HCT116 (cell line): ENCODE measurements around the gene RFX3. TPM values are rescaled to one million over a fixed set of nuclear protein-coding genes. Genes with fewer than 3 reads are reported as not detected.

Experiments used
- ATAC-seq: fragments of 200-7000 bp; cut with Tn5 transposase; 2 replicates; pipeline ENCODE4 v1.9.1; 2020; ENCODE audit warnings: mild to moderate bottlenecking, moderate library complexity
- BruUV-seq: library from RNA; stranded (reverse); fragments of 400-500 nt; replicated peaks from 2 replicates; lab custom pipeline; 2021; lab: Mats Ljungman, UMichigan
- CTCF ChIA-PET: fragments of 300-600 bp; sonication (Branson Sonifier 250); formaldehyde crosslinking; loops from one replicate; lab custom pipeline; 2021; ENCODE audit warnings: antibody characterized with exemption; lab: Charles Lee
- POLR2A ChIA-PET: fragments of 300-600, 350-600 bp; sonication (Branson Sonifier 250); formaldehyde crosslinking; loops from one replicate; lab custom pipeline; 2021; ENCODE audit warnings: antibody characterized with exemption; lab: Charles Lee
- RAD21 ChIA-PET, 2 experiments: fragments of 300-600 bp; sonication (Branson Sonifier 250); formaldehyde crosslinking; loops; one replicate each; lab custom pipeline; 2023; ENCODE audit warnings: low total read pairs in 2 of 2; ENCODE audit not compliant: uncharacterized antibody in 2 of 2, unreplicated experiment in 2 of 2, low non-redundant PET in 1 of 2; lab: Charles Lee
- DNase-seq: peaks from one replicate; pipeline ENCODE4 v3.0.0-alpha.2; 2010; ENCODE audit warnings: low read depth, low spot score
- H2AFZ ChIP-seq: fragments of 200-600 bp; shearing (Covaris generic), sonication (generic); 2 replicates; pipeline ENCODE4 v1.6.1; 2017; ENCODE audit warnings: low read depth, mixed run types, mixed read lengths, antibody characterized with exemption, low read length; ENCODE audit not compliant: poor library complexity, severe bottlenecking
- H3K27ac ChIP-seq: 2 replicates; pipeline ENCODE4 v1.5.1; 2012; ENCODE audit warnings: low read depth, low read length
- H3K27me3 ChIP-seq: fragments of 200-600 bp; sonication (generic); 2 replicates; pipeline ENCODE4 v1.6.1; 2016; ENCODE audit warnings: mixed run types, low read length, mixed read lengths; ENCODE audit not compliant: insufficient read depth
- H3K36me3 ChIP-seq, 2 experiments: fragments of 200-500 bp in 1 of 2; fragments of 200-600 bp in 1 of 2; sonication (Bioruptor generic) in 1 of 2; sonication (generic) in 1 of 2; 2 replicates each; pipeline versions ENCODE4 v1.5.1 to v1.6.1; 2014 to 2016; ENCODE audit warnings: low read length in 2 of 2, inconsistent platforms in 1 of 2, mixed read lengths in 1 of 2, mixed run types in 1 of 2; ENCODE audit not compliant: insufficient read depth in 2 of 2, control insufficient read depth in 1 of 2
- H3K4me1 ChIP-seq, 2 experiments: fragments of 200-600 bp in 1 of 2; sonication (generic) in 1 of 2; 2 replicates each; pipeline versions ENCODE4 v1.5.1 to v1.6.1; 2012 to 2017; ENCODE audit warnings: low read length in 2 of 2, inconsistent platforms in 1 of 2, mild to moderate bottlenecking in 1 of 2, mixed read lengths in 1 of 2, mixed run types in 1 of 2, moderate library complexity in 1 of 2; ENCODE audit not compliant: insufficient read depth in 2 of 2, control insufficient read depth in 1 of 2
- H3K4me2 ChIP-seq: fragments of 200-600 bp; sonication (generic); 2 replicates; pipeline ENCODE4 v1.6.1; 2017; ENCODE audit warnings: mixed run types, low read length, mixed read lengths
- H3K4me3 ChIP-seq, 2 experiments: fragments of 200-600 bp in 1 of 2; sonication (generic) in 1 of 2; replicated peaks in 1 of 2; 2 replicates each; pipeline ENCODE4 v1.5.1; 2011 to 2016; ENCODE audit warnings: low read length in 2 of 2, control low read depth in 1 of 2, low read depth in 1 of 2, mild to moderate bottlenecking in 1 of 2, mixed read lengths in 1 of 2, mixed run types in 1 of 2
- H3K79me2 ChIP-seq: fragments of 200-600 bp; sonication (generic); 2 replicates; pipeline ENCODE4 v1.6.1; 2017; ENCODE audit warnings: mild to moderate bottlenecking, mixed run types, low read length, moderate library complexity, mixed read lengths; ENCODE audit not compliant: insufficient read depth
- H3K9ac ChIP-seq: fragments of 200-600 bp; sonication (generic); 2 replicates; pipeline ENCODE4 v1.6.1; 2016; ENCODE audit warnings: low read length, mixed read lengths
- H3K9me2 ChIP-seq: fragments of 200-600 bp; sonication (generic), shearing (Covaris generic); 2 replicates; pipeline ENCODE4 v1.6.1; 2017; ENCODE audit warnings: mixed run types, mild to moderate bottlenecking, moderate library complexity; ENCODE audit not compliant: insufficient read depth
- H3K9me3 ChIP-seq, 2 experiments: fragments of 200-500 bp in 1 of 2; fragments of 200-600 bp in 1 of 2; sonication (Bioruptor generic) in 1 of 2; sonication (generic) in 1 of 2; 2 replicates each; pipeline ENCODE4 v1.6.1; 2014 to 2017; ENCODE audit warnings: low read length in 2 of 2, mixed read lengths in 2 of 2, inconsistent platforms in 1 of 2, low read depth in 1 of 2, mild to moderate bottlenecking in 1 of 2, mixed run types in 1 of 2, moderate library complexity in 1 of 2; ENCODE audit not compliant: control insufficient read depth in 1 of 2, insufficient read depth in 1 of 2
- H4K20me1 ChIP-seq: fragments of 200-600 bp; sonication (generic), shearing (Covaris generic); 2 replicates; pipeline ENCODE4 v1.6.1; 2017; ENCODE audit warnings: mixed run types, mild to moderate bottlenecking, moderate library complexity; ENCODE audit not compliant: insufficient read depth
- CBX3 ChIP-seq: IDR thresholded peaks from 2 replicates; pipeline ENCODE4 v1.6.1; 2012; ENCODE audit warnings: low read depth
- CEBPB ChIP-seq: IDR thresholded peaks from 2 replicates; pipeline ENCODE4 v1.6.1; 2012; ENCODE audit warnings: low read depth
- CTCF ChIP-seq, 3 experiments: fragments of 200-600 bp in 1 of 3; sonication (generic) in 1 of 3; IDR thresholded peaks in 2 of 3; conservative IDR thresholded peaks in 1 of 3; 2 replicates each; pipeline ENCODE4 v1.5.1; 2012 to 2017; ENCODE audit warnings: low read depth in 2 of 3, low read length in 2 of 3, antibody characterized with exemption in 1 of 3, borderline replicate concordance in 1 of 3, control low read depth in 1 of 3, mild to moderate bottlenecking in 1 of 3, mixed read lengths in 1 of 3, mixed run types in 1 of 3, moderate library complexity in 1 of 3; ENCODE audit not compliant: insufficient read depth in 1 of 3
- EGR1 ChIP-seq: IDR thresholded peaks from 2 replicates; pipeline ENCODE4 v1.6.1; 2012; ENCODE audit warnings: low read depth
- ELF1 ChIP-seq: IDR thresholded peaks from 2 replicates; pipeline ENCODE4 v1.6.1; 2012; ENCODE audit warnings: low read depth, borderline replicate concordance
- EZH2 ChIP-seq: fragments of 200-600 bp; sonication (generic); IDR thresholded peaks from 2 replicates; pipeline ENCODE4 v1.6.1; 2017; ENCODE audit warnings: antibody characterized with exemption, mixed run types
- EZH2phosphoT487 ChIP-seq: fragments of 200-600 bp; IDR thresholded peaks from 2 replicates; pipeline ENCODE4 v1.6.1; 2018; ENCODE audit warnings: antibody characterized with exemption, borderline replicate concordance
- JUND ChIP-seq: IDR thresholded peaks from 2 replicates; pipeline ENCODE4 v1.6.1; 2012
- POLR2A ChIP-seq: IDR thresholded peaks from 2 replicates; pipeline ENCODE4 v1.7.0; 2011; ENCODE audit warnings: borderline replicate concordance; ENCODE audit not compliant: insufficient read depth, insufficient read length; ENCODE audit errors: extremely low read depth
- POLR2AphosphoS5 ChIP-seq: IDR thresholded peaks from 2 replicates; pipeline ENCODE4 v1.6.1; 2011; ENCODE audit warnings: mild to moderate bottlenecking, low read depth, low read length, moderate library complexity
- RAD21 ChIP-seq: IDR thresholded peaks from 2 replicates; pipeline ENCODE4 v1.6.1; 2012; ENCODE audit warnings: low read depth, mild to moderate bottlenecking
- SIN3A ChIP-seq: IDR thresholded peaks from 2 replicates; pipeline ENCODE4 v1.6.1; 2012; ENCODE audit warnings: low read depth
- SP1 ChIP-seq: IDR thresholded peaks from 2 replicates; pipeline ENCODE4 v1.6.1; 2012; ENCODE audit warnings: low read depth
- SRF ChIP-seq: IDR thresholded peaks from 2 replicates; pipeline ENCODE4 v1.6.1; 2012; ENCODE audit warnings: low read depth
- ZFX ChIP-seq: fragments of 450-650 bp; IDR thresholded peaks from 2 replicates; pipeline ENCODE4 v1.6.1; 2017
- intact Hi-C: fragments of 100-400 bp; cut with micrococcal nuclease; formaldehyde crosslinking; loops from 2 replicates; pipeline ENCODE4 v1.10.0; 2022
- total RNA-seq: library from RNA; stranded (reverse); gene quantifications from one replicate; pipeline ENCODE4 v1.2.1, GENCODE V29; 2021; ENCODE audit not compliant: unreplicated experiment
- TF ChIP-seq, protein P1 (sequence below): IDR thresholded peaks from 2 replicates; pipeline ENCODE4 v1.6.1; 2012

The RFX3 gene
- total RNA-seq, 1 experiment from 2014 or later: 11.8 TPM

GRCh38 chr9:3177936-3178335 is 347.9 kb downstream of the RFX3 start (continued):
- no peak for TF ChIP-seq RAD21
- no peak for TF ChIP-seq POLR2A

DNA sequence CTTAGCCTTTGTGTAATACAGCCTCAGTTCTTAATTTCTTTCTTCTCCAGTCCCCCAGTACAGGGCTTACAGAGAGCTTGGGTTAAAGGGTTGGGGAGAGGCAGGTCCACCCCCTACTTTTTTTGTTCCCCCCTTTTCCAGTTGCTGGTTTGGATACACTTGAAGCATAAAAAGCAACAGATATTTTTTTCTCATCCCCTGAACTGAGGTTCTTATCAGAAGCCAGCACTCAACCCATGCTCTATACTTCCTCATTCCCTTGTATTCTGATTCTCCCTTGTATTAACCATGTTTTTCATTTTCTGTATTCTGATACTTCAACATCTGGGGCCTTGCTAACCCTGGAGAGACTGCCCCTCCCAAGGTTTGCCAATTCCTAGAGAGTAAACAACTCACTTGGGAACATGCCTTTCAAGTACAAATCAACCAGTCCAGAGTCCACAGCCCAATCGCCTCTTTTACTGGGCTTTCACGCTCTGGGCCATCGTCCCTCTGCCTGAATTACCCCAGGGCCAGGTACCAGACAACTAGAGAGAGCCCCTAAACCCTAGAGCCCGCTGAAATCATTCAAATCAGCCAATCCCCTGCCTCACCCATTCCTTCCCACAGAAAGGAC is 348.5 kb downstream of the RFX3 start:
- no peak for ATAC-seq
- Histone ChIP-seq H3K9me3 (no peaks in the 10 kb centered on the region), H3K4me2 (no peak overlapping the region), H3K9me2 (no peaks in the 10 kb centered on the region), H4K20me1 (no peaks in the 10 kb centered on the region), H3K4me3 (no peak overlapping the region), H3K27me3 (peaks cover 63% of the 10 kb centered on the region), H3K9ac (no peak overlapping the region), H2AFZ (no peak overlapping the region)
- BruUV-seq: no TSS peak
- intact Hi-C loops: no loop called here
- RAD21 ChIA-PET: no interaction called here
- no peak for TF ChIP-seq ELF1
- TF ChIP-seq EZH2phosphoT487: no peak
- no peak for TF ChIP-seq POLR2AphosphoS5
- no peak for TF ChIP-seq JUND
- TF ChIP-seq ZFX: no peak
- TF ChIP-seq RAD21: no peak
- TF ChIP-seq CTCF (IDR thresholded peaks at IDR 0.05 in 2 of 3, conservative IDR thresholded peaks at IDR 0.05 in 1 of 3; ENCODE audit: borderline replicate concordance in 1 of 3, insufficient read depth in 1 of 3, low read depth in 2 of 3, low read length in 2 of 3): no peak
- no peak for TF ChIP-seq EGR1
- TF ChIP-seq CBX3: no peak
- no peak for TF ChIP-seq SP1
- TF ChIP-seq SRF: no peak
- TF ChIP-seq, protein P1, sequence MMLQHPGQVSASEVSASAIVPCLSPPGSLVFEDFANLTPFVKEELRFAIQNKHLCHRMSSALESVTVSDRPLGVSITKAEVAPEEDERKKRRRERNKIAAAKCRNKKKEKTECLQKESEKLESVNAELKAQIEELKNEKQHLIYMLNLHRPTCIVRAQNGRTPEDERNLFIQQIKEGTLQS: no peak
- TF ChIP-seq SIN3A: no peak
- no peak for TF ChIP-seq CEBPB
- TF ChIP-seq EZH2: no peak
- TF ChIP-seq, all 23 proteins: peak for 0
- Histone ChIP-seq H3K4me1 (no peaks in the 10 kb centered on the region), H3K79me2 (no peaks in the 10 kb centered on the region), H3K27ac (no peak overlapping the region), H3K36me3 (no peaks in the 10 kb centered on the region)
- POLR2A ChIA-PET: no interaction called here
- CTCF ChIA-PET: no interaction called here
- DNase-seq: no peak
